H1 (cell line): Measurements from ENCODE around the gene PI16. TPM values are rescaled to one million over a fixed set of nuclear protein-coding genes. Genes with fewer than 3 reads are reported as not detected.

Experiments
- CTCF ChIA-PET: fragments of 300-600 bp; sonication (Branson Sonifier 250); formaldehyde crosslinking; loops from one replicate; lab custom pipeline; 2021; ENCODE audit not compliant: partially characterized antibody; lab: Charles Lee
- POLR2A ChIA-PET: fragments of 300-600 bp; sonication (Branson Sonifier 250); formaldehyde crosslinking; loops from one replicate; lab custom pipeline; 2021; ENCODE audit warnings: inconsistent platforms; ENCODE audit not compliant: partially characterized antibody; lab: Charles Lee
- DNase-seq, 2 experiments: peaks; one replicate each; pipeline versions ENCODE4 v3.0.0 to v3.0.0-alpha.2; 2010 to 2022; ENCODE audit warnings: low spot score in 2 of 2, low read depth in 1 of 2, mixed read lengths in 1 of 2
- FAIRE-seq: peaks from 2 replicates; lab custom pipeline; 2011; peaks lifted over from hg19 to GRCh38; lab: Jason Lieb, UNC
- H2AFZ ChIP-seq: 2 replicates; pipeline ENCODE4 v1.8.1; 2012; ENCODE audit warnings: low read length, inconsistent platforms
- H2AK5ac ChIP-seq: 2 replicates; pipeline ENCODE4 v1.6.1; 2013; ENCODE audit warnings: low read depth, low read length
- H2BK120ac ChIP-seq: replicated peaks from 2 replicates; pipeline ENCODE3; 2013; ENCODE audit warnings: low read depth, low read length, inconsistent platforms
- H2BK12ac ChIP-seq: 2 replicates; pipeline ENCODE4 v1.6.1; 2013; ENCODE audit warnings: low read depth, low read length
- H2BK15ac ChIP-seq: 2 replicates; pipeline ENCODE4 v1.6.1; 2013; ENCODE audit warnings: low read length
- H2BK20ac ChIP-seq: 2 replicates; pipeline ENCODE4 v1.6.1; 2013; ENCODE audit warnings: low read length
- H2BK5ac ChIP-seq: 2 replicates; pipeline ENCODE4 v1.6.1; 2013; ENCODE audit warnings: low read depth, low read length
- H3K14ac ChIP-seq: 2 replicates; pipeline ENCODE4 v1.6.1; 2013; ENCODE audit warnings: inconsistent platforms; ENCODE audit not compliant: insufficient read length
- H3K18ac ChIP-seq: 2 replicates; pipeline ENCODE4 v1.6.1; 2013; ENCODE audit warnings: low read length; ENCODE audit errors: extremely low read depth
- H3K23ac ChIP-seq: 2 replicates; pipeline ENCODE4 v1.6.1; 2013; ENCODE audit warnings: inconsistent platforms; ENCODE audit not compliant: insufficient read length
- H3K23me2 ChIP-seq: 2 replicates; pipeline ENCODE4 v1.6.1; 2013; ENCODE audit warnings: low read depth, low read length
- H3K27ac ChIP-seq: 2 replicates; pipeline ENCODE4 v1.6.1; 2011; ENCODE audit warnings: low read depth, low read length, inconsistent platforms
- H3K27me3 ChIP-seq, 4 experiments: replicated peaks in 1 of 4; 1 replicate in 1 of 4; 2 replicates in 3 of 4; pipeline versions ENCODE4 v1.6.1 to v1.8.1; 2011 to 2013; ENCODE audit warnings: low read length in 3 of 4, mild to moderate bottlenecking in 3 of 4, inconsistent platforms in 2 of 4, mixed read lengths in 2 of 4, moderate library complexity in 1 of 4; ENCODE audit not compliant: control insufficient read depth in 3 of 4, insufficient read depth in 3 of 4; ENCODE audit errors: extremely low read depth in 1 of 4
- H3K36me3 ChIP-seq, 4 experiments: 2 replicates each; pipeline versions ENCODE4 v1.6.1 to v1.8.1; 2011 to 2013; ENCODE audit warnings: mild to moderate bottlenecking in 4 of 4, low read length in 3 of 4, moderate library complexity in 2 of 4, control low read depth in 1 of 4, inconsistent platforms in 1 of 4; ENCODE audit not compliant: insufficient read depth in 4 of 4, control insufficient read depth in 2 of 4
- H3K4ac ChIP-seq: replicated peaks from 2 replicates; pipeline ENCODE3; 2013; ENCODE audit warnings: low read length, low read depth, mixed read lengths, inconsistent platforms; ENCODE audit not compliant: insufficient read length
- H3K4me1 ChIP-seq, 4 experiments: replicated peaks in 1 of 4; 1 replicate in 1 of 4; 2 replicates in 3 of 4; pipeline versions ENCODE4 v1.6.1 to v1.8.1; 2011 to 2013; ENCODE audit warnings: low read length in 3 of 4, inconsistent platforms in 2 of 4, mixed read lengths in 1 of 4; ENCODE audit not compliant: insufficient read depth in 4 of 4, control insufficient read depth in 3 of 4
- H3K4me2 ChIP-seq, 2 experiments: 2 replicates each; pipeline versions ENCODE4 v1.6.1 to v1.8.1; 2011 to 2013; ENCODE audit warnings: low read depth in 2 of 2, low read length in 2 of 2, control low read depth in 1 of 2, inconsistent platforms in 1 of 2, mild to moderate bottlenecking in 1 of 2; ENCODE audit not compliant: insufficient read depth in 1 of 2
- H3K4me3 ChIP-seq, 4 experiments: fragments of 200-600, 300-600 bp in 1 of 4; sonication (generic), shearing (Covaris generic), sonication (Bioruptor Twin) in 1 of 4; 2 replicates each; pipeline versions ENCODE4 v1.5.1 to v1.8.1; 2011 to 2016; ENCODE audit warnings: low read length in 4 of 4, low read depth in 3 of 4, control low read depth in 2 of 4, inconsistent platforms in 2 of 4, mild to moderate bottlenecking in 2 of 4, mixed read lengths in 1 of 4, moderate library complexity in 1 of 4; ENCODE audit not compliant: insufficient read depth in 2 of 4; ENCODE audit errors: extremely low read depth in 1 of 4
- H3K56ac ChIP-seq: replicated peaks from 2 replicates; pipeline ENCODE3; 2013; ENCODE audit warnings: low read depth, mild to moderate bottlenecking, mixed read lengths, low read length, inconsistent platforms; ENCODE audit not compliant: insufficient read length
- H3K79me1 ChIP-seq: 2 replicates; pipeline ENCODE4 v1.6.1; 2013; ENCODE audit warnings: low read depth, low read length, control low read depth
- H3K79me2 ChIP-seq, 2 experiments: 2 replicates each; pipeline versions ENCODE4 v1.6.1 to v1.8.1; 2012 to 2013; ENCODE audit warnings: low read length in 2 of 2, mild to moderate bottlenecking in 2 of 2, inconsistent platforms in 1 of 2; ENCODE audit not compliant: insufficient read depth in 2 of 2, control insufficient read depth in 1 of 2
- H3K9ac ChIP-seq, 4 experiments: replicated peaks in 1 of 4; 1 replicate in 1 of 4; 2 replicates in 3 of 4; pipeline versions ENCODE4 v1.6.1 to v1.8.1; 2011 to 2013; ENCODE audit warnings: low read depth in 3 of 4, low read length in 3 of 4, control low read depth in 2 of 4, mild to moderate bottlenecking in 2 of 4, moderate library complexity in 2 of 4, inconsistent platforms in 1 of 4; ENCODE audit errors: extremely low read depth in 1 of 4
- H3K9me3 ChIP-seq, 2 experiments: 2 replicates each; pipeline versions ENCODE4 v1.6.1 to v1.8.1; 2012 to 2013; ENCODE audit warnings: mild to moderate bottlenecking in 2 of 2, moderate library complexity in 2 of 2, control low read depth in 1 of 2, inconsistent platforms in 1 of 2, low read depth in 1 of 2, low read length in 1 of 2, mixed read lengths in 1 of 2; ENCODE audit not compliant: insufficient read depth in 2 of 2
- H4K20me1 ChIP-seq, 2 experiments: replicated peaks in 1 of 2; 2 replicates each; pipeline versions ENCODE3 to v1.8.1; 2011 to 2013; ENCODE audit warnings: inconsistent platforms in 2 of 2, low read length in 2 of 2, mild to moderate bottlenecking in 1 of 2; ENCODE audit not compliant: insufficient read depth in 2 of 2, control insufficient read depth in 1 of 2
- H4K5ac ChIP-seq: 2 replicates; pipeline ENCODE4 v1.6.1; 2013; ENCODE audit warnings: low read length, low read depth, mixed read lengths, inconsistent platforms; ENCODE audit not compliant: insufficient read length
- H4K8ac ChIP-seq: 2 replicates; pipeline ENCODE4 v1.8.0; 2013; ENCODE audit warnings: mild to moderate bottlenecking, moderate library complexity, low read length, inconsistent platforms; ENCODE audit not compliant: insufficient read depth; ENCODE audit errors: extremely low read depth
- H4K91ac ChIP-seq: replicated peaks from 2 replicates; pipeline ENCODE3; 2013; ENCODE audit warnings: low read length, mixed read lengths, inconsistent platforms; ENCODE audit not compliant: insufficient read length
- BCL11A ChIP-seq, 2 experiments: IDR thresholded peaks; one replicate each; pipeline ENCODE4 v1.6.1; 2011; ENCODE audit warnings: low read depth in 2 of 2, low read length in 2 of 2, mild to moderate bottlenecking in 2 of 2
- PHF8 ChIP-seq: fragments of 200-600 bp; sonication (generic); conservative IDR thresholded peaks from 2 replicates; pipeline ENCODE4 v1.7.1; 2012; ENCODE audit warnings: low read depth, mild to moderate bottlenecking, inconsistent platforms, low read length, moderate library complexity
- POLR2A ChIP-seq, 2 experiments: IDR thresholded peaks; 1 replicate in 1 of 2; 2 replicates in 1 of 2; pipeline ENCODE4 v1.6.1; 2011; ENCODE audit warnings: low read depth in 2 of 2, low read length in 2 of 2, mild to moderate bottlenecking in 2 of 2; ENCODE audit errors: control extremely low read depth in 1 of 2
- RNF2 ChIP-seq: fragments of 200-900, 300-1000 bp; sonication (generic); IDR thresholded peaks from 2 replicates; pipeline ENCODE4 v1.7.1; 2016; ENCODE audit warnings: borderline replicate concordance, low read depth, mild to moderate bottlenecking, antibody characterized with exemption, low read length; ENCODE audit not compliant: poor library complexity, severe bottlenecking; ENCODE audit errors: missing control alignments
- SIRT6 ChIP-seq: IDR thresholded peaks from one replicate; pipeline ENCODE4 v1.7.1; 2012; ENCODE audit warnings: low read length, inconsistent platforms
- WGBS, 2 experiments: shearing (Covaris generic) in 1 of 2; methylation state at CpG; one replicate each; pipeline versions ENCODE4 v1.1.6 to v1.1.7; 2013 to 2015; ENCODE audit warnings: low lambda C conversion rate in 2 of 2, mixed read lengths in 2 of 2, inconsistent platforms in 1 of 2, low coverage in 1 of 2, missing lambda C conversion rate in 1 of 2; ENCODE audit not compliant: insufficient replicate concordance in 2 of 2, insufficient coverage in 1 of 2, insufficient read length in 1 of 2; ENCODE audit errors: extremely low coverage in 1 of 2, missing lambda C conversion rate in 1 of 2; 5-methylcytosine and 5-hydroxymethylcytosine counted together
- polyA plus RNA-seq, 7 experiments: library from polyadenylated mRNA; depleted of rRNA in 3 of 7; stranded (reverse) in 5 of 7; unstranded in 2 of 7; fragments of >200 nt in 5 of 7; fragments of 200-250 nt in 2 of 7; gene quantifications; 1 replicate in 5 of 7; 2 replicates in 1 of 7; 4 replicates in 1 of 7; pipeline versions ENCODE4 v1.2.1 to v1.2.3, GENCODE V29; 2011 to 2013; ENCODE audit warnings: missing spikeins in 2 of 7, mixed read lengths in 2 of 7
- total RNA-seq: library from RNA; stranded (reverse); fragmentation: NEBNext Ultra II Directional; extraction: Animal tissue kit (Norgen Biotek cat#: 25700); gene quantifications from 2 replicates; pipeline ENCODE4 v1.2.1, GENCODE V29; 2021

Gene PI16
- total and polyA plus RNA-seq, 2 of the 8 experiments (the other 6 are each of a cell fraction or from before 2014, with no cell fraction given): 0.05 TPM; not detected in 1

GRCh38 chr6:36983538-36983937, 29.0 kb downstream of the PI16 start:
- no peak overlapping the region for H4K91ac ChIP-seq
- peaks cover 13% of the 10 kb centered on the region; the same call in 1 of the 2 replicates for H3K23me2 ChIP-seq
- peaks cover 35 to 43% of the 10 kb centered on the region in 2 experiments for H4K20me1 ChIP-seq
- 92% methylated on average over 3 of the region's 3 CpGs; no CpG with 5 or more reads in 1 of the 2 experiments for WGBS, 2 experiments
- TF ChIP-seq PHF8 (no peak), RNF2 (no peak), POLR2A (IDR thresholded peaks at IDR 0.05; ENCODE audit: control extremely low read depth in 1 of 2, low read depth in 2 of 2, low read length in 2 of 2) (no peak), BCL11A (IDR thresholded peaks at IDR 0.05; ENCODE audit: low read depth in 2 of 2, low read length in 2 of 2) (no peak), SIRT6 (no peak)
- H3K18ac ChIP-seq: no peak overlapping the region
- peak overlapping the region in 1 of 4 experiments; percentile 4; a peak in 1 of 7 replicates for H3K9ac ChIP-seq
- H3K14ac ChIP-seq: no peak overlapping the region
- no peak overlapping the region for H2AFZ ChIP-seq
- ChIA-PET CTCF (interaction anchor here (14.9 kb wide), 1 partner anchor 35 kb away, joined by 237 read pairs; no protein-coding TSS in a partner anchor), POLR2A (interaction anchor here (1.8 to 2.1 kb wide), 2 partner anchors 30 to 34 kb away, joined by 4 to 8 read pairs; no protein-coding TSS in a partner anchor)
- H3K4me2 ChIP-seq: peak overlapping the region; percentile 97 to 98; a peak in 2 of 4 replicates
- FAIRE-seq (no peak), DNase-seq (no peak)
- H3K79me1 ChIP-seq: peaks cover 12% of the 10 kb centered on the region
- H4K5ac ChIP-seq: no peak overlapping the region
- H2BK120ac ChIP-seq: no peak overlapping the region
- H3K4me3 ChIP-seq: no peak overlapping the region
- no peak overlapping the region for H3K4ac ChIP-seq
- H2BK20ac ChIP-seq: no peak overlapping the region
- H3K9me3 ChIP-seq: no peaks in the 10 kb centered on the region
- H3K36me3 ChIP-seq: peaks cover 0 to 3% (median under 1%) of the 10 kb centered on the region in 4 experiments; a peak in 5 of 8 replicates
- H4K8ac ChIP-seq: no peak overlapping the region
- H2BK12ac ChIP-seq: 0 out of 2 replicates have a peak overlapping the region, but pooled peaks have one; percentile 27
- no peak overlapping the region for H3K56ac ChIP-seq
- 0 out of 2 replicates have a peak overlapping the region, but pooled peaks have one; percentile 60 for H2BK5ac ChIP-seq
- H3K23ac ChIP-seq: no peak overlapping the region
- no peak overlapping the region for H2BK15ac ChIP-seq
- peaks cover 10 to 18% (median 14%) of the 10 kb centered on the region in 4 experiments for H3K4me1 ChIP-seq
- H3K27ac ChIP-seq: no peak overlapping the region
- H3K79me2 ChIP-seq: peaks cover 32 to 71% of the 10 kb centered on the region in 2 experiments
- no peaks in the 10 kb centered on the region; a peak in 1 of 7 replicates for H3K27me3 ChIP-seq
- H2AK5ac ChIP-seq: 0 out of 2 replicates have a peak overlapping the region, but pooled peaks have one; percentile 96
